ENCODE data around the gene TSHZ1. TPM values are rescaled to one million over a fixed set of nuclear protein-coding genes. Genes with fewer than 3 reads are reported as not detected.

TSHZ1 gene
- total and polyA plus RNA-seq, 7 donors = 2.0 to 10.5 (median 9.7) TPM

DNA sequence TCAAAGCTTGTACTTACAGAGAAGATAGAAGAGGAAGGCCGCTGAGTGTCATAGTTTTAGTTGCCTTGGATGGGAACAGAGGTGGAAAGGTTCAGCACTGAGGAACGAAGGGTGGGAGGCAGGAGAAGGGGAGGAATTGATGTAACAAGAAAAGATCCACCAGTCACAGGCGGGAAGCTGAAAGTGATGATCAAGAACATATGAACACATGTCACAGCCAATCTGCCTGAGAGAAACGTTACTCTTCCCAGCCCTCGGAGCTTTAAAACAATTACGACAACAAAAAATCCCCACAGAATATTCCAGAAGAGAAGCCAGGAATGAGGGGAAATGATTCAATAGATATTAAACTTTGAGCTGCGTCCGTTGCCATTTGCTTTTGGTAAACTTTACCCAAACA, 87.1 kb downstream of the TSHZ1 start:
- H3K27me3 ChIP-seq (ENCODE audit: insufficient read depth in 3 of 3, low read length in 2 of 3) = no peaks in the 10 kb centered on the region
- 62 to 71% (median 64%) methylated on average over 8 of the region's 8 CpGs for WGBS, 3 donors
- TF ChIP-seq, protein P1, sequence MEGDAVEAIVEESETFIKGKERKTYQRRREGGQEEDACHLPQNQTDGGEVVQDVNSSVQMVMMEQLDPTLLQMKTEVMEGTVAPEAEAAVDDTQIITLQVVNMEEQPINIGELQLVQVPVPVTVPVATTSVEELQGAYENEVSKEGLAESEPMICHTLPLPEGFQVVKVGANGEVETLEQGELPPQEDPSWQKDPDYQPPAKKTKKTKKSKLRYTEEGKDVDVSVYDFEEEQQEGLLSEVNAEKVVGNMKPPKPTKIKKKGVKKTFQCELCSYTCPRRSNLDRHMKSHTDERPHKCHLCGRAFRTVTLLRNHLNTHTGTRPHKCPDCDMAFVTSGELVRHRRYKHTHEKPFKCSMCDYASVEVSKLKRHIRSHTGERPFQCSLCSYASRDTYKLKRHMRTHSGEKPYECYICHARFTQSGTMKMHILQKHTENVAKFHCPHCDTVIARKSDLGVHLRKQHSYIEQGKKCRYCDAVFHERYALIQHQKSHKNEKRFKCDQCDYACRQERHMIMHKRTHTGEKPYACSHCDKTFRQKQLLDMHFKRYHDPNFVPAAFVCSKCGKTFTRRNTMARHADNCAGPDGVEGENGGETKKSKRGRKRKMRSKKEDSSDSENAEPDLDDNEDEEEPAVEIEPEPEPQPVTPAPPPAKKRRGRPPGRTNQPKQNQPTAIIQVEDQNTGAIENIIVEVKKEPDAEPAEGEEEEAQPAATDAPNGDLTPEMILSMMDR (IDR thresholded peaks at IDR 0.05) = no peak

GRCh38 chr18:75304678-75305557, 94.3 kb downstream of the TSHZ1 start:
- intact Hi-C loops (cut with DNase I) = no loop called here
- DNase-seq (no peak), ATAC-seq (no peak)
- H3K9me3 ChIP-seq = no peaks in the 10 kb centered on the region
- 60 to 90% (median 62%) methylated on average over 27 of the region's 27 CpGs for WGBS, 3 donors
- no peak overlapping the region for H3K4me3 ChIP-seq
- no peaks in the 10 kb centered on the region for H3K4me1 ChIP-seq
- TF ChIP-seq, protein P1 (IDR thresholded peaks at IDR 0.05) = no peak
- peaks cover 0 to 3% (median 0%) of the 10 kb centered on the region in 3 donors for H3K27me3 ChIP-seq (ENCODE audit: insufficient read depth in 3 of 3, low read length in 2 of 3)
- no peak overlapping the region for H3K27ac ChIP-seq
- H3K36me3 ChIP-seq (ENCODE audit: insufficient read depth in 1 of 2, low read depth in 1 of 2) = no peaks in the 10 kb centered on the region

More for the DNA sequence above, 87.1 kb downstream of the TSHZ1 start:
- no peak overlapping the region for H3K4me3 ChIP-seq
- H3K27ac ChIP-seq = no peak overlapping the region
- no peaks in the 10 kb centered on the region for H3K4me1 ChIP-seq
- DNase-seq (no peak), ATAC-seq (no peak)
- intact Hi-C loops (cut with DNase I) = no loop called here
- H3K36me3 ChIP-seq (ENCODE audit: insufficient read depth in 1 of 2, low read depth in 1 of 2) = no peaks in the 10 kb centered on the region
- no peaks in the 10 kb centered on the region for H3K9me3 ChIP-seq

GRCh38 chr18:75305984-75306383, 95.4 kb downstream of the TSHZ1 start:
- DNase-seq = no peak
- intact Hi-C loops (cut with DNase I) = no loop called here

GRCh38 chr18:75307530-75307929, 96.9 kb downstream of the TSHZ1 start:
- intact Hi-C loops (cut with DNase I) = no loop called here
- WGBS, 3 donors = 85 to 94% (median 88%) methylated on average over 2 of the region's 2 CpGs
- Histone ChIP-seq H3K9me3 (no peaks in the 10 kb centered on the region), H3K36me3 (ENCODE audit: insufficient read depth in 1 of 2, low read depth in 1 of 2) (no peaks in the 10 kb centered on the region), H3K27me3 (ENCODE audit: insufficient read depth in 3 of 3, low read length in 2 of 3) (peaks cover 0 to 3% (median 0%) of the 10 kb centered on the region in 3 donors), H3K4me3 (no peak overlapping the region), H3K27ac (no peak overlapping the region), H3K4me1 (no peaks in the 10 kb centered on the region)
- ATAC-seq (no peak), DNase-seq (no peak)
- TF ChIP-seq, protein P1 (IDR thresholded peaks at IDR 0.05) = no peak

More at GRCh38 chr18:75305984-75306383, 95.4 kb downstream of the TSHZ1 start:
- Histone ChIP-seq H3K27ac (no peak overlapping the region), H3K36me3 (ENCODE audit: insufficient read depth in 1 of 2, low read depth in 1 of 2) (no peaks in the 10 kb centered on the region), H3K4me1 (no peaks in the 10 kb centered on the region), H3K4me3 (no peak overlapping the region), H3K9me3 (no peaks in the 10 kb centered on the region), H3K27me3 (ENCODE audit: insufficient read depth in 3 of 3, low read length in 2 of 3) (peaks cover 0 to 3% (median 0%) of the 10 kb centered on the region in 3 donors)
- TF ChIP-seq, protein P1 (IDR thresholded peaks at IDR 0.05) = no peak
- ATAC-seq = no peak
- 88 to 95% (median 93%) methylated on average over 4 of the region's 4 CpGs for WGBS, 3 donors

Measured in psoas muscle (tissue), 8 donors.